A673 (cell line): ENCODE results near the gene FGF22. TPM values are rescaled to one million over a fixed set of nuclear protein-coding genes. Genes with fewer than 3 reads are reported as not detected.

Experiments
- BruUV-seq: library from RNA; stranded (reverse); fragments of 400-500 nt; replicated peaks from 2 replicates; lab custom pipeline; 2021; lab: Mats Ljungman, UMichigan
- CTCF ChIA-PET: fragments of 300-600 bp; sonication (Branson Sonifier 250); formaldehyde crosslinking; loops from one replicate; lab custom pipeline; 2022; ENCODE audit warnings: antibody characterized with exemption; lab: Charles Lee
- POLR2A ChIA-PET: fragments of 300-600 bp; sonication (Branson Sonifier 250); formaldehyde crosslinking; loops from one replicate; lab custom pipeline; 2022; ENCODE audit warnings: antibody characterized with exemption; ENCODE audit not compliant: low non-redundant PET; lab: Charles Lee
- DNase-seq: peaks from one replicate; pipeline ENCODE4 v3.0.0-alpha.2; 2015; ENCODE audit warnings: low spot score
- H3K27ac ChIP-seq: fragments of 200-600 bp; sonication (generic); 2 replicates; pipeline ENCODE4 v1.5.1; 2016; ENCODE audit warnings: mixed run types, low read depth, mild to moderate bottlenecking, mixed read lengths, antibody characterized with exemption, low read length; ENCODE audit not compliant: poor library complexity, severe bottlenecking
- H3K27me3 ChIP-seq: fragments of 200-600 bp; sonication (generic); replicated peaks from 2 replicates; pipeline ENCODE4 v1.6.1; 2017; ENCODE audit warnings: mixed run types, low read depth, mild to moderate bottlenecking, mixed read lengths, antibody characterized with exemption, low read length; ENCODE audit not compliant: insufficient read depth, poor library complexity
- H3K36me3 ChIP-seq: fragments of 200-600 bp; sonication (generic); 2 replicates; pipeline ENCODE4 v1.6.1; 2016; ENCODE audit warnings: mixed run types, mild to moderate bottlenecking, mixed read lengths, antibody characterized with exemption, low read length; ENCODE audit not compliant: insufficient read depth, poor library complexity, severe bottlenecking
- H3K4me1 ChIP-seq: fragments of 200-600 bp; sonication (generic); 2 replicates; pipeline ENCODE4 v1.6.1; 2017; ENCODE audit warnings: mixed run types, mild to moderate bottlenecking, mixed read lengths, antibody characterized with exemption, low read length; ENCODE audit not compliant: insufficient read depth, poor library complexity, severe bottlenecking
- H3K4me3 ChIP-seq: fragments of 200-600 bp; sonication (generic); 2 replicates; pipeline ENCODE4 v1.5.1; 2016; ENCODE audit warnings: low read depth, mixed run types, mild to moderate bottlenecking, mixed read lengths, low read length; ENCODE audit not compliant: poor library complexity, severe bottlenecking
- H3K9me3 ChIP-seq: fragments of 200-600 bp; sonication (generic); 2 replicates; pipeline ENCODE4 v1.6.1; 2016; ENCODE audit warnings: mixed run types, low read depth, mild to moderate bottlenecking, mixed read lengths, antibody characterized with exemption, low read length; ENCODE audit not compliant: poor library complexity, severe bottlenecking
- EZH2 ChIP-seq: fragments of 200-600 bp; sonication (generic); IDR thresholded peaks from 2 replicates; pipeline ENCODE4 v1.6.1; 2017; ENCODE audit warnings: borderline replicate concordance, low read depth, mild to moderate bottlenecking, mixed read lengths, antibody characterized with exemption, low read length; ENCODE audit not compliant: poor library complexity, severe bottlenecking
- intact Hi-C: fragments of 100-400 bp; cut with micrococcal nuclease; formaldehyde crosslinking; loops from one replicate; pipeline ENCODE4 v1.10.0; 2022; ENCODE audit not compliant: unreplicated experiment
- total RNA-seq: library from RNA; stranded (reverse); gene quantifications from 2 replicates; pipeline ENCODE4 v1.2.3, GENCODE V29; 2021
- TF ChIP-seq, protein P1 (sequence below): fragments of 300-800, 200-600 bp; sonication (generic); conservative IDR thresholded peaks from 2 replicates; pipeline ENCODE4 v1.5.1; 2017; ENCODE audit warnings: low read depth, mild to moderate bottlenecking, antibody characterized with exemption, low read length, moderate library complexity, mixed read lengths

The FGF22 gene
- total RNA-seq, 1 experiment from 2014 or later, result 0.19 TPM

DNA sequence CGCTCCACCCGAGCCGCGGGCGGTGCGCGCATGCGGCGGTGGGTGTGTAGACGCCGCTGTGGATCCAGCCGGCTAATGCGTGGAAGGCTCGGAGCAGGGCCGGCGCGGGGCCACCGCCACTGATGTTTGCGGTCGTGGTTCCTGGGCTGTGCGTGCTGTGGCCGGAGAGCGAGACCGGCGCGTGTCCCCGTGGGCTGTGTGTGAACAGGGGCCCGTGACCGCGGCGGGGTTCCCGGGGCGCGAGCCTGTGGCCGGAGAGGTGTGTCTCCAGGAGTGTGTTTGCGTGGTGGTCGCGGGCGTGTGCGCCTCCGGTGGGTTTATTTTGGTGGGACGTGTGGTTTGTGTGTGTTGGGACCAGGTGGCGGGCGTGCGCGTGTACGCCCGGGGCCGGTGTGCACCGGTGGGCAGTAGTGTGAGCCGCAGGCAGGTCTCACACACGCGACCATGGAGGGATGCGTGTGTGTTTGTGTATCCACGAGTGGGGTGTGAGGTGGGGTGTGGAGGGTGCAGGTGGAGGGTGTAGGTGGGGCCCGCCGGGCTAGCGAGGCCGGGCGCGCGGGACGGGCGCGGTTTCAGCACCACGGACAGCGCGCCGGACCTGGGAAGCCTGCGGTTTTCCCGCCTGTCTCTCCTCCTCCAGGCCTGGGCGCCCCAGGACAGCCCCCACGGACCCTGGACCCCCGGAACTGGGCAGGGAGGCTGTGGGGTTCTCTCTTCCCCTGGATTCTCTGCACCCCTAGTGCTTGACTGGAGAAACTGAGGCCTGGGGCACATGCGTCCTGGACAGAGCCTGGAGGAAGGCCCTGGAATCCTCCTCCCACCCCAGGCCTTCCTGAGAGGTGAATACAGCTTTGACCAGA, 48.4 kb upstream of the FGF22 start:
- H3K27ac ChIP-seq, result no peak overlapping the region
- H3K9me3 ChIP-seq, result no peaks in the 10 kb centered on the region
- DNase-seq, result no peak
- no TSS peak for BruUV-seq
- H3K4me1 ChIP-seq, result peaks cover 23% of the 10 kb centered on the region
- ChIA-PET CTCF (no interaction called here), POLR2A (no interaction called here)
- TF ChIP-seq, protein P1, sequence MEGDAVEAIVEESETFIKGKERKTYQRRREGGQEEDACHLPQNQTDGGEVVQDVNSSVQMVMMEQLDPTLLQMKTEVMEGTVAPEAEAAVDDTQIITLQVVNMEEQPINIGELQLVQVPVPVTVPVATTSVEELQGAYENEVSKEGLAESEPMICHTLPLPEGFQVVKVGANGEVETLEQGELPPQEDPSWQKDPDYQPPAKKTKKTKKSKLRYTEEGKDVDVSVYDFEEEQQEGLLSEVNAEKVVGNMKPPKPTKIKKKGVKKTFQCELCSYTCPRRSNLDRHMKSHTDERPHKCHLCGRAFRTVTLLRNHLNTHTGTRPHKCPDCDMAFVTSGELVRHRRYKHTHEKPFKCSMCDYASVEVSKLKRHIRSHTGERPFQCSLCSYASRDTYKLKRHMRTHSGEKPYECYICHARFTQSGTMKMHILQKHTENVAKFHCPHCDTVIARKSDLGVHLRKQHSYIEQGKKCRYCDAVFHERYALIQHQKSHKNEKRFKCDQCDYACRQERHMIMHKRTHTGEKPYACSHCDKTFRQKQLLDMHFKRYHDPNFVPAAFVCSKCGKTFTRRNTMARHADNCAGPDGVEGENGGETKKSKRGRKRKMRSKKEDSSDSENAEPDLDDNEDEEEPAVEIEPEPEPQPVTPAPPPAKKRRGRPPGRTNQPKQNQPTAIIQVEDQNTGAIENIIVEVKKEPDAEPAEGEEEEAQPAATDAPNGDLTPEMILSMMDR, result no peak
- no peak for TF ChIP-seq EZH2
- H3K27me3 ChIP-seq, result no peaks in the 10 kb centered on the region
- peak overlapping the region; percentile 50 for H3K4me3 ChIP-seq
- intact Hi-C loops, result no loop called here
- no peaks in the 10 kb centered on the region for H3K36me3 ChIP-seq

DNA sequence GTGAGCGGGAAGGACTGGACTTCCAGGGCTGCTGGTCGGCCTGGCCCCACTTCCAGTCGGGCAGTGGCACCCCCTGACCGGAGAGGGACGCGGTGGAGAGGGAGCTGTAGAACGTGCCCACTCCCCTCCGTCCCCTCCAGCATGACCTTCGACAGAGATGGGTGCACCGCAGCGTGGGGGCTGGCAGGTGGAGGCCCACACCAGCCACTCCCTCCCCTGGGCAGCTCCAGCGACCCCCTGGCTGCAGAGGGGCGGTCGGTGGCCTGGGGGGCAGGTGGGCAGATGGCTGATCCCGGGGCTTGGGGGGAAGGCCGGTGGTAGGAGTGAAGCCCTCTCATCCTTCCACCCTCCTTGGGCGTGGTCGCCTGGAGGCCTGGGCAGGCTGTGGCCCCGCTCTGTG, 47.6 kb upstream of the FGF22 start:
- no peak overlapping the region for H3K4me3 ChIP-seq
- H3K9me3 ChIP-seq, result no peaks in the 10 kb centered on the region
- POLR2A ChIA-PET, result no interaction called here
- peaks cover 23% of the 10 kb centered on the region for H3K4me1 ChIP-seq
- no peak overlapping the region for H3K27ac ChIP-seq
- CTCF ChIA-PET, result no interaction called here
- H3K36me3 ChIP-seq, result no peaks in the 10 kb centered on the region
- H3K27me3 ChIP-seq, result no peaks in the 10 kb centered on the region
- no TSS peak for BruUV-seq
- intact Hi-C loops, result no loop called here
- TF ChIP-seq, protein P1, result no peak
- TF ChIP-seq EZH2, result no peak
- DNase-seq, result no peak

DNA sequence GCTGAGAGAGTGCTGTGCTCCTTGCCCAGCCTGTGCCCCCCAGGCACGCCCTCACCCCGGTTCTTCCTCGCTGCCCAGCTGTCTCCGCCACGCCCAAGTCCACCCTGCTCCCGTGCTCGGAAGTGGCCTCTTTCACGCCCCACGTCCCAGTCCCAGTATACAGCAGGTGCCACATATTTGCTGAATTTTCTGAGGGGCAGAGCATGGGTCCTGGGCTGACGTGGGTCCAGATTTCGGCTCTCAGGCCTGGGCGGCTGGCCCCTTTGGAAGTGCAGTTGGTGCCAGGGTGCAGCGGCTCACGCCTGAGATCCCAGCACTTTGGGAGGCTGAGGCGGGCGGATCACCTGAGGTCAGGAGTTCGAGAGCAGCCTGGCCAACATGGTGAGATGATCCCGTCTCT, 46.6 kb upstream of the FGF22 start:
- no TSS peak for BruUV-seq
- TF ChIP-seq, protein P1, result no peak
- TF ChIP-seq EZH2, result no peak
- H3K9me3 ChIP-seq, result no peaks in the 10 kb centered on the region
- ChIA-PET POLR2A (no interaction called here), CTCF (no interaction called here)
- H3K27me3 ChIP-seq, result no peaks in the 10 kb centered on the region
- H3K4me1 ChIP-seq, result peaks cover 23% of the 10 kb centered on the region
- H3K27ac ChIP-seq, result no peak overlapping the region
- H3K4me3 ChIP-seq, result no peak overlapping the region
- no peak for DNase-seq
- intact Hi-C loops, result no loop called here
- no peaks in the 10 kb centered on the region for H3K36me3 ChIP-seq
